Measurements from ENCODE around the gene CDC42BPB. TPM values are rescaled to one million over a fixed set of nuclear protein-coding genes. Genes with fewer than 3 reads are reported as not detected.

The CDC42BPB gene
- polyA plus RNA-seq, 1 donor (not counting 4 experiments of a cell fraction or from before 2014, with no cell fraction given): 41.3 TPM

DNA sequence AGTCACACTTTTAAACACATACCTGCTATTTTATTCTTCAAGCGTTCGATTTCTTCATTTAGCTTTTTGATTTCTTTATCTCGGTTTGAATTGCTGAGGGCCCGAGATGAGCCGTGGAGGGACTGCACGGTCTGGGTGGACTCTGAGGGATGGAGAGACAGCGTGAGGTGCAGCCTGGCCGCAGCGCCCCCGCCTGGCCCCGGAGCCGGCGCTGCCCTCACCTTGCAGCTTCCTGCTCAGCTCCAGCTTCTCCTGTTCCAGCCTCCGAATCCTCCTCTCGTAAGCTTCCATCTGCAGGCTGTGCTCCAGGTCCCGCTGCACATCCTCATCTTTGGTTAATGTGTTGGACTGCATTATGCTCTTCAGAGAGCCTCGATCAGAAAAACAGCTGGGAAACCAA lies 81.7 kb downstream of the CDC42BPB start:
- H3K27ac ChIP-seq (ENCODE audit: control insufficient read depth, insufficient read depth, low read length): no peak overlapping the region
- dilution Hi-C loops (cut with MboI; ENCODE audit: extremely low pct_ligation_motif_present, low sequenced_read_pairs): no loop called here
- TF ChIP-seq EZH2 (IDR thresholded peaks at IDR 0.05; ENCODE audit: low read length): no peak
- TF ChIP-seq, protein P1, sequence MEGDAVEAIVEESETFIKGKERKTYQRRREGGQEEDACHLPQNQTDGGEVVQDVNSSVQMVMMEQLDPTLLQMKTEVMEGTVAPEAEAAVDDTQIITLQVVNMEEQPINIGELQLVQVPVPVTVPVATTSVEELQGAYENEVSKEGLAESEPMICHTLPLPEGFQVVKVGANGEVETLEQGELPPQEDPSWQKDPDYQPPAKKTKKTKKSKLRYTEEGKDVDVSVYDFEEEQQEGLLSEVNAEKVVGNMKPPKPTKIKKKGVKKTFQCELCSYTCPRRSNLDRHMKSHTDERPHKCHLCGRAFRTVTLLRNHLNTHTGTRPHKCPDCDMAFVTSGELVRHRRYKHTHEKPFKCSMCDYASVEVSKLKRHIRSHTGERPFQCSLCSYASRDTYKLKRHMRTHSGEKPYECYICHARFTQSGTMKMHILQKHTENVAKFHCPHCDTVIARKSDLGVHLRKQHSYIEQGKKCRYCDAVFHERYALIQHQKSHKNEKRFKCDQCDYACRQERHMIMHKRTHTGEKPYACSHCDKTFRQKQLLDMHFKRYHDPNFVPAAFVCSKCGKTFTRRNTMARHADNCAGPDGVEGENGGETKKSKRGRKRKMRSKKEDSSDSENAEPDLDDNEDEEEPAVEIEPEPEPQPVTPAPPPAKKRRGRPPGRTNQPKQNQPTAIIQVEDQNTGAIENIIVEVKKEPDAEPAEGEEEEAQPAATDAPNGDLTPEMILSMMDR (optimal IDR thresholded peaks at IDR 0.05 in 1 of 3, IDR thresholded peaks at IDR 0.05 in 1 of 3, conservative IDR thresholded peaks at IDR 0.05 in 1 of 3; ENCODE audit: extremely low read depth in 1 of 3, insufficient read depth in 2 of 3, low read length in 3 of 3): no peak
- H3K9ac ChIP-seq (ENCODE audit: control insufficient read depth, extremely low read depth, insufficient read depth, low read length): no peak overlapping the region
- no peaks in the 10 kb centered on the region for H3K79me2 ChIP-seq (ENCODE audit: control insufficient read depth, insufficient read depth, low read length)
- H2AFZ ChIP-seq (ENCODE audit: control insufficient read depth, low read length): no peak overlapping the region
- H3K4me2 ChIP-seq (ENCODE audit: control insufficient read depth, extremely low read depth, insufficient read depth, low read depth, low read length): no peak overlapping the region
- H3K4me3 ChIP-seq (ENCODE audit: control insufficient read depth in 2 of 3, extremely low read depth in 1 of 3, insufficient read depth in 2 of 3, low read depth in 1 of 3, low read length in 3 of 3): no peak overlapping the region
- FAIRE-seq: no peak
- H3K4me1 ChIP-seq (ENCODE audit: control insufficient read depth, extremely low read depth, insufficient read depth, low read length): no peaks in the 10 kb centered on the region
- no peak for DNase-seq (ENCODE audit: low read depth, low spot score)
- no peaks in the 10 kb centered on the region for H3K9me3 ChIP-seq (ENCODE audit: control insufficient read depth, low read depth, low read length)
- no peaks in the 10 kb centered on the region for H3K27me3 ChIP-seq (ENCODE audit: control insufficient read depth, extremely low read depth, insufficient read depth, low read length)
- no peaks in the 10 kb centered on the region for H4K20me1 ChIP-seq (ENCODE audit: control insufficient read depth, extremely low read depth, insufficient read depth, low read length)
- no peaks in the 10 kb centered on the region for H3K9me1 ChIP-seq (ENCODE audit: control insufficient read depth, extremely low read depth, insufficient read depth, low read length)
- H3K36me3 ChIP-seq (ENCODE audit: control insufficient read depth in 2 of 2, extremely low read depth in 1 of 2, insufficient read depth in 2 of 2, low read length in 2 of 2): peaks cover 41 to 49% of the 10 kb centered on the region in 2 experiments

DNA sequence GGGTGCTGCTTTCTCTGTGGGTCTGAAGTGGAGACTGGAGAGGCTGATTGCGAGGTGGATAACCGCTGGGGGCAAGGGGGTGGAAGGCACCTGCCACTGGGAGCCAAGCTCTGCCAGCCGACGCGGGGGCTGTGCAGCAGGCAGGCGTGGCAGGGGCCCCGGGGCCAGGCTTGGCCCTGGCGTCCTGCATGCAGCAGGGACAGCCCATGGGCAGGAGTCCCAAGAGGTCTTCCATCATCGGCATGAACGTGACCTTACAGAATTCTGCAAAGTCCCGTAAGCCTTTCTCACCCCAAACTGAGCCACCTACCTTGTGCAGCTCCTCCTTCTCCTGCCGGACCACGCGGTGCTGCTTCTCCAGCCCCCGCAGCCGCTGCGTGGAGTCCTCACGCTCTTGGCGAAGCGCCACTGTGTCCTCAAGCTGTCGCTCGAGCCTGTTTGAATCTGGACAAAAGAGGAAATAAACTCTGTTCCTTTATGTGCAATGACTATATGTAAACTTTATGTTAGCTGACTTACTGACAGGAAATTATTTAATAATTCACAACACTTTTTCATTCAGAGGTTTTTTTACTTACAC lies 83.6 kb downstream of the CDC42BPB start:
- Histone ChIP-seq H3K4me3 (ENCODE audit: control insufficient read depth in 2 of 3, extremely low read depth in 1 of 3, insufficient read depth in 2 of 3, low read depth in 1 of 3, low read length in 3 of 3) (no peak overlapping the region), H3K27ac (ENCODE audit: control insufficient read depth, insufficient read depth, low read length) (no peak overlapping the region), H3K9me3 (ENCODE audit: control insufficient read depth, low read depth, low read length) (no peaks in the 10 kb centered on the region), H3K4me1 (ENCODE audit: control insufficient read depth, extremely low read depth, insufficient read depth, low read length) (no peaks in the 10 kb centered on the region), H3K4me2 (ENCODE audit: control insufficient read depth, extremely low read depth, insufficient read depth, low read depth, low read length) (no peak overlapping the region), H3K36me3 (ENCODE audit: control insufficient read depth in 2 of 2, extremely low read depth in 1 of 2, insufficient read depth in 2 of 2, low read length in 2 of 2) (peaks cover 44 to 58% of the 10 kb centered on the region in 2 experiments), H3K9me1 (ENCODE audit: control insufficient read depth, extremely low read depth, insufficient read depth, low read length) (no peaks in the 10 kb centered on the region), H4K20me1 (ENCODE audit: control insufficient read depth, extremely low read depth, insufficient read depth, low read length) (no peaks in the 10 kb centered on the region), H3K9ac (ENCODE audit: control insufficient read depth, extremely low read depth, insufficient read depth, low read length) (no peak overlapping the region), H2AFZ (ENCODE audit: control insufficient read depth, low read length) (no peak overlapping the region), H3K79me2 (ENCODE audit: control insufficient read depth, insufficient read depth, low read length) (no peaks in the 10 kb centered on the region), H3K27me3 (ENCODE audit: control insufficient read depth, extremely low read depth, insufficient read depth, low read length) (no peaks in the 10 kb centered on the region)
- no peak for TF ChIP-seq EZH2 (IDR thresholded peaks at IDR 0.05; ENCODE audit: low read length)
- TF ChIP-seq, protein P1 (optimal IDR thresholded peaks at IDR 0.05 in 1 of 3, IDR thresholded peaks at IDR 0.05 in 1 of 3, conservative IDR thresholded peaks at IDR 0.05 in 1 of 3; ENCODE audit: extremely low read depth in 1 of 3, insufficient read depth in 2 of 3, low read length in 3 of 3): no peak
- no peak for FAIRE-seq
- dilution Hi-C loops (cut with MboI; ENCODE audit: extremely low pct_ligation_motif_present, low sequenced_read_pairs): no loop called here
- no peak for DNase-seq (ENCODE audit: low read depth, low spot score)
